Measurements from ENCODE around the gene TSEN2. TPM values are rescaled to one million over a fixed set of nuclear protein-coding genes. Genes with fewer than 3 reads are reported as not detected.
"Not testable (repeated sequence)": the region's sequence is repeated elsewhere in the genome, so short reads cannot be mapped to it uniquely, and the experiment has no call there.

The TSEN2 gene
- polyA plus RNA-seq, 10 donors: 7.6 to 15.4 (median 11.0) TPM

DNA sequence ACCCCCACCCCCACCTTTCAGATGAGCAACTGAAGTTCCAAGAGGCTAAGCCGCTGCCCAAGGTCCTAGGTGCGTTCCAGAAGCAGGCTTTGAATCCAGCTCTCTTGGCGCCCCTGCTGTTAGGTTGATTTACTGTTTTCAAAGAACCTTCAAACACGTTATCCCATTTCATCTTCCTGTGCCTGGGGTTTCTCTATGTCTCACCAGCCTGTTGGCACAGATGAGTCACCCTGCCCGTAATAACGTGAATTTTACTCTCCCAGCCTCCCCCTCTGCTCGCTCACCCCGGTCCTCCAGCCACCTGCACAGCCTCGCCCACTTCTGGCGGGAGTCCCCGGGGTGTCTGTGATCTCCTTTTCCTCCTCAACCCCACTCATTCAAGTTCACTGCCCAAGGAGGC is 13.0 kb upstream of the TSEN2 start:
- no peak for DNase-seq

GRCh38 chr3:12472000-12472610 is 12.2 kb upstream of the TSEN2 start:
- peak in 1 of 3 donors; percentile 18 for DNase-seq

DNA sequence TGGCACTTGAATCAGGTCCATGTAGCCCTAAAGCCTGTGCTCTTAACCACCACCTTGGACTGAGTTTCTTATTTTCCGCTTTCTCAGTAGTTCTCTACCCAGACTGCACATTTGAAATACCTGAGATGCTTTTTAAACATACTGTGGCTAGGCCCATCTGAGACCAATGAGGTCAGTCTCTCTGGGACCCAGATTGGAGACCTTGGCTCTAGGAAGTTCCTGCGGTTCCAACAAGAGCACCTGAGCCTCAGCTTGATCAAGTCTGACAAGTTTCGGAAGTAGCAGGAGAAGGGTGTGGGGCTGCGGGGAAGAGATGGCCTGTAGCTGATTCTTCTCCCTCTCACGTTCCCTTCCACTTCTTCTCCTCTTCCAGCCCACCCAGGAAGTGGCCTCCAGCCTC is 11.5 kb upstream of the TSEN2 start:
- DNase-seq: peak in 1 of 3 donors; percentile 36

DNA sequence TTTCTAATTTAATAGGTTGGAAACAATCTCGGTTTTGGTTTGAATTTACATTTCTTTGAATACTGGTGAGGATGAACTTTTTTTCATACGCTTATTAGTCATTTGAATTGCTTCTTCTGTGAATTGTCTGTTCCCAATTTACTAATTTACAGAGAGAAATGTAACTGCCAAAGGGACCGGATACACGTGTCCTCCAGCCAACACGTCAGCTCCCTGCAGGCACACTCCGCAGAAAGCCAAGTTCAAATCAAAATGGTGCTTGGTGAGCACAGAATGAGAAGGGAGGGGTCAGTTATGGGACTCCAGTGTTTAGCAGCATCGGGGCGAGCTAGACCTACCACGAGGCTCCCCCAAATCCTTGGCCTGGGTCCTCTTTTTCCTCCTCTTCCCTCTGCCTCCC is 10.8 kb upstream of the TSEN2 start:
- DNase-seq: peak; percentile 47 to 73 (median 48)

DNA sequence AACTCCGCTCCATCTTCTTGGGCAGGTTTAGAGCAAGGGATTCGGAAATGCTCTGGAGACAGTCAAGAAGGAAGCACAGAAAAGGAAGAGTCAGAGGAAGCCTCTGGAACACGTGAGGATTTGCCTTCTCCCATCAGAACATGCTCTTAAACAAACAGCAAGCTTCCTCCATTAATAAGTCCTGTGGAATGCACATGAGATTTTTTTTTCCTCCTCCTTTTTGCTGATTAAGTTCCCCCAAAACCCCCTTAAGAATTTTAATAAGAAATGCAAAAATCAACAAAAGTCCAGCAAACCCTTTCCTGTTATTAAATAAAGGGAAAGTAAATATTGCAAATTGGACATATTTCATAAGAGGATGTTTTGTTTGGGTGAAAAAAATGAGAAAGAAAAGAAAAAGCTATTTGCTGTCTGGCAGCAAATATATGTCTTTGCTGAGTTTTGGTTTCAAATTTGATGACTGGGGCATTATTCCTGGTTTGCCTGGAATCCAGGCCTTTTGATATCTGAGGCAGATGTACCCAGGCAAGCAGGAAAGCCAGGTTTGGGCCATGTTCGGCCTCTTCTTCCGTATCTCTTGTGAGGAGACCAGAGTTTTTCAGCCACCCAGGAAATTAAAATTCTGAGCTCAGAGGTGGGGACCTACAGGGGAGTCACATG is 7.9 kb upstream of the TSEN2 start:
- DNase-seq: peak in 2 of 3 donors; percentile 33 to 38

GRCh38 chr3:12477256-12477655 is 7.0 kb upstream of the TSEN2 start:
- DNase-seq: no peak

DNA sequence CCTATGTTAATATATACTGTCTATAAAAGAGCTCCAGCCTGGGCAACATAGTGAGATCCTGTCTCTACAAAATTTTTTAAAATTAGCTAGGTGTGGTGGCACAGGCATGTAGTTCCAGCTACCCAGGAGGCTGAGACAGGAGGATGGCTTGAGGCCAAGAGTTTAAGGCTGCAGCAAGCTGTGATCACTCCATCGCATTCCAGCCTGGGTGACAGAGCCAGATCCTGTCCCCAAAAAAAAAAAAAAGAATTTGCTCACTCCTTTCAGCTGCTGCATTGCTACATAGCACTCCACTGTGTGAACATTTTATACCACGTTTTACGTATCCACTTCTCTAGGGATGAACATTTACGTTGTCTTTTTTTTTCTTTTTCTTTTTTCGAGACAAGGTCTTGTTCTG is 6.0 kb upstream of the TSEN2 start:
- no peak for DNase-seq

DNA sequence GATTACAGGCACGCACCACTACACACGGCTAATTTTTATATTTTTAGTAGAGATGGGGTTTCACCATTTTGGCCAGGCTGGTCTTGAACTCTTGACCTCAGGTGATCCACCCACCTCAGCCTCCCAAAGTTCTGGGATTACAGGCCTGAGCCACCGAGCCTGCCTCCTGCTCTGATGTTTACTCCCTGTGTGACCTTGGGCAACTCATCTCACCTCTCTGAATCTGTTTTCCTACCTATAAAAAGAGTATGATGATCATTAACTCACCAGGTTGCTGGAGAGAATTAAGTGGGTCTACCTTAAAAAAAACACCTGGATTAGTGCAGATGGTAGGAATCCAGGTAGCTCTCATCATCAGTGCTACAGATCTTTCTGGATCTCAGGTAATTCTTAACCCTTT is 5.1 kb upstream of the TSEN2 start:
- DNase-seq: not testable (repeated sequence)

GRCh38 chr3:12479919-12480427 is 4.3 kb upstream of the TSEN2 start:
- DNase-seq: peak in 2 of 3 donors; percentile 47 to 65

GRCh38 chr3:12483410-12483809 is 870 bp upstream of the TSEN2 start:
- DNase-seq: peak in 1 of 3 donors; percentile 27

- no peak for DNase-seq
These were observed 445 bp upstream of the TSEN2 start for GRCh38 chr3:12483872-12484197.

DNA sequence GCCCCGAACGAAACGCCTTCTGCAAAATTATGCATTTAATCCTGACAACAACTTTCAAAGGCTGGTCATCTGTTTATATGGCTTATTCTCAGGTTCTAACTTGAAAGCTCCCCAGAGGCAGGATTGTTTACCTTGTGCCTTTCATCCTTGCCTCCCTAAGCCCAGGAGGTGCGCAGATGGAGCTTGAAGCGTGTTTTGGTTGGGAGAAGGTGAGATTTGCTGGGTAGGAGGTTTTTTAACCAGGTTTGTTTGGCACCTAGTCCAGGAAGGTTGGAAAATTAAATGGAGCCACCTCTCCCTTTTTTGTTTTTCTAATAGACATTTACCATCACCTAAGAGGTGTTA is 675 bp downstream of the TSEN2 start:
- no peak for DNase-seq

DNA sequence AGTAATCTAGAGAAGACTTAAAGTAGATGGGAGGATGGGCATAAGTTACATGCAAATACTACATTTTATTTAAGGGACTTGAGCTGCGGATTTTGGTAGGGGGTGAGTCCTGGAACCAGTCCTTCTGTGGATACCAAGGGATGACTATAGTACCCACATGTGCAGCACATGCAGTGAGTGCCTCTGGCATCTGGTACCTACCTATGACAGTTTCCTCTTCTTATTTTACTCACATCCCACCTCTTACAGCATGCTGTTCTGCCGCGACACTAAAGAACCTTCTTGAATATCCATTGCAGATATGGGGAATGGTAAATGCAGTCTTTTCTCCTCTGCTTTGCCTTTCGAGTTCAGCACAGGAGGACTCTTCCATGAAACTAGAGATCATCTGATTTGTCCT is 1.7 kb downstream of the TSEN2 start:
- DNase-seq: no peak

DNA sequence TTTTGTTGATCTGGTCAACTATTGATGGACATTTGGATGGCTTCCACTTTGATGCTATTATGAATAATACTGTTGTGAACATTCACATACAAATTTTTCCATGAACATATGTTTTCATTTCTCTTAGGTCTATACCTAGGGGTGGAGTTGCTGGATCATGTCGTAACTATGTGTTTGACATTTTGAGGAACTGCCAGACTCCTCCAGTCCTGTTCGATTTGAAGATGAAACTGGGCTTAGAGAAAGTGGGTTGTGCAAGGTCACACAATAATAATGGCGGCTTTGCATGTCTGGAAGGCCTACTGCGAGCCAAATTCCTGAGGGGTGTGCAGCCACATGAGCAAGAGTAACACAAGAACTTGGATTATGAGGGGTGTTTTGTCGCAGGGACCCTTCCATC is 2.6 kb downstream of the TSEN2 start:
- no peak for DNase-seq

- no peak for DNase-seq
These were observed 3.1 kb downstream of the TSEN2 start for GRCh38 chr3:12487336-12487735.

- no peak for DNase-seq
These were observed 3.5 kb downstream of the TSEN2 start for GRCh38 chr3:12487786-12488185.

DNA sequence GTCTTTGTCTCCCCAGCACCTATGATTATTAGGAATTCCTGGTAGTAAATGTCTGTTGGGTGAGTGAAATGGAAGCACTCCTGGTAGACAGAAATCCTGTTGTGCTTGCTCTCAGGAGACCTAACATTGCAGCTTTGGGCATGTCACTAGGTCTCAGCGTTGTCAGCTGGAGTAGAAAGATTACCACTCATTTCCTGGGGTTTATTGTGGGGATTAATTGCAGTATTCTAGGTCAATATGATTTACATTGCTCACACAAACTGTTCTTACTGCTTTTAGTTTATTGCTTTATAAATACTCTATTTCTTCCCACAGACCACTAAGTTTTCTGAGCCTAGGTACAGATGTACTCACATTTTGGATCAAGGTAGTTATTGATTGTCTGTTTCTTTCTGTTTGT is 5.1 kb downstream of the TSEN2 start:
- no peak for DNase-seq

GRCh38 chr3:12489832-12490231 is 5.6 kb downstream of the TSEN2 start:
- DNase-seq: peak in 1 of 3 donors; percentile 35

DNA sequence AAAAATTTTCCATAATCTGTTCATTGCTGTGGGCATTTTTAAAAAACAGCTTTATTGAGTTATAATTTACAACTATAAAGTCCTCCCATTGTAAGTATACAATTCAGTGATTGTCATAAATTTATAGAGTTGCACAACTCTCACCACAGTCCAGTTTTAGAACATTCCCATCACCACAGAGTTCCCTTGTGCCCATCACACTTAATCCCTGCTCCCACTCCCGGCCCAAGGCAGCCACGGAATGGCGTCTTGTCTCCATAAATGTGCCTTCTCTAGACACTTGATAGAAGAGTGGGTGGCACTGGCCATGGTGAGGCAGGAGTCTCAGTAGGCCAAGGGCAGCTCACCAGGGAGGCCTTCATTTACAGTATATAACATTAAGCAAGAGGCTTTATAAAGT is 6.3 kb downstream of the TSEN2 start:
- no peak for DNase-seq

GRCh38 chr3:12495749-12496452 is 11.6 kb downstream of the TSEN2 start:
- no peak for DNase-seq

- no peak for DNase-seq
These were observed 12.1 kb downstream of the TSEN2 start for GRCh38 chr3:12496453-12496761.

DNA sequence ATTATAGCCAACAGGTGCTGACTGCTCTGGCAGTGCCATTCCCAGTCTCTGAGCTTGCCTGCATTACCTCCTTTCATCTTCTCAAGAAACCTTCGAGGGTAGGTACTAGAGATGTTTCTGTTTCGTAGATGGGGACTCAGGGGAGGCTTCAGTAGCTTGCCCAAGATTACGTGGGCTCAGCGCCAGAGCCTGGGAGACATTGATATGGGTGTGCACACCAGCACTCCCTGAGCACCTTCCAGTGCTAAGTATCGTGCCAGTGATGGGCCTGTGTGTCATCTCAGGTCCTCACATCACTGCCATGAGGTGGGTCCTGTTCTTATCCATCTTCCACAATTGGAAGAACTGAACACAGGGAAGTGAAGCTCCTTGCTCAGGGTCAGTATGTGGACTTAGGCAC is 15.2 kb downstream of the TSEN2 start:
- DNase-seq: no peak

GRCh38 chr3:12501360-12502020 is 17.2 kb downstream of the TSEN2 start:
- no peak for DNase-seq
